ES-I3 (cell line): ENCODE results near the gene RASL12.
A peak's percentile ranks its signal among the peaks of the same experiment; 100 is the strongest.

Experiments used
- H3K36me3 ChIP-seq: 2 replicates; pipeline ENCODE4 v1.6.1; 2013; ENCODE audit warnings: mild to moderate bottlenecking, low read length, control low read depth, moderate library complexity; ENCODE audit not compliant: insufficient read depth
- H3K4me1 ChIP-seq: 2 replicates; pipeline ENCODE4 v1.6.1; 2013; ENCODE audit warnings: mild to moderate bottlenecking, control low read depth, low read length; ENCODE audit not compliant: insufficient read depth
- H3K9ac ChIP-seq: 2 replicates; pipeline ENCODE4 v1.6.1; 2013; ENCODE audit warnings: low read depth, mild to moderate bottlenecking, low read length, moderate library complexity
- H3K9me3 ChIP-seq: 2 replicates; pipeline ENCODE4 v1.6.1; 2013; ENCODE audit warnings: mild to moderate bottlenecking, low read length, moderate library complexity; ENCODE audit not compliant: control insufficient read depth, insufficient read depth

The RASL12 gene

GRCh38 chr15:65059369-65059750, 8.4 kb downstream of the RASL12 start:
- no peak overlapping the region for H3K9ac ChIP-seq
- H3K4me1 ChIP-seq: no peaks in the 10 kb centered on the region

GRCh38 chr15:65058394-65059368, 9.1 kb downstream of the RASL12 start:
- H3K4me1 ChIP-seq: no peaks in the 10 kb centered on the region
- no peaks in the 10 kb centered on the region for H3K9me3 ChIP-seq
- H3K36me3 ChIP-seq: no peaks in the 10 kb centered on the region; the same call in 1 of the 2 replicates
- H3K9ac ChIP-seq: no peak overlapping the region

More at GRCh38 chr15:65059369-65059750, 8.4 kb downstream of the RASL12 start:
- Histone ChIP-seq H3K9me3 (no peaks in the 10 kb centered on the region), H3K36me3 (no peaks in the 10 kb centered on the region; the same call in 1 of the 2 replicates)

GRCh38 chr15:65057549-65057940, 10.2 kb downstream of the RASL12 start:
- no peaks in the 10 kb centered on the region; the same call in 1 of the 2 replicates for H3K36me3 ChIP-seq
- no peaks in the 10 kb centered on the region for H3K4me1 ChIP-seq
- H3K9me3 ChIP-seq: no peaks in the 10 kb centered on the region
- H3K9ac ChIP-seq: no peak overlapping the region

GRCh38 chr15:65056868-65057548, 10.8 kb downstream of the RASL12 start:
- H3K36me3 ChIP-seq: no peaks in the 10 kb centered on the region; the same call in 1 of the 2 replicates
- no peaks in the 10 kb centered on the region for H3K4me1 ChIP-seq
- H3K9ac ChIP-seq: no peak overlapping the region

DNA sequence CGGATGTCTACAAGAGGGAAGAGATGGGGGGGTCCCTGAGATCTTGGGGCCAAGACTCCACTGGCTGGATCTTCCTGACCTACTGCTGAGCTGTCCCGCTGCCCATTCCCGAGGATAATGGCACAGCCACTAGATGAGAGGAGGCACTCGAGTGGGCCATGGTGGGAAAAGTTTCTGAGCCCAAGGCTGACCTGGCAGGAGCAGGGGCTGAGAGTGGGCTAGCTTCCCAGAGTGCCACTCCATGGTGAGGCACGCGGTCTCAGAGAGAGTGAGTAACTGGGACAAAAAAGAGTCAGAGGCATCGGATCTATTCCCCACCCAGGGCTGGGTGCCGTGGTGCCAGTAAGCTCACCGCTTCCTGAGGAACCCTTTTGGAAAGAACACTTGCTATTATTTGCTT, 11.7 kb downstream of the RASL12 start:
- Histone ChIP-seq H3K4me1 (no peaks in the 10 kb centered on the region), H3K36me3 (no peaks in the 10 kb centered on the region; the same call in 1 of the 2 replicates), H3K9ac (no peak overlapping the region), H3K9me3 (no peaks in the 10 kb centered on the region)

More at GRCh38 chr15:65056868-65057548, 10.8 kb downstream of the RASL12 start:
- no peaks in the 10 kb centered on the region for H3K9me3 ChIP-seq

DNA sequence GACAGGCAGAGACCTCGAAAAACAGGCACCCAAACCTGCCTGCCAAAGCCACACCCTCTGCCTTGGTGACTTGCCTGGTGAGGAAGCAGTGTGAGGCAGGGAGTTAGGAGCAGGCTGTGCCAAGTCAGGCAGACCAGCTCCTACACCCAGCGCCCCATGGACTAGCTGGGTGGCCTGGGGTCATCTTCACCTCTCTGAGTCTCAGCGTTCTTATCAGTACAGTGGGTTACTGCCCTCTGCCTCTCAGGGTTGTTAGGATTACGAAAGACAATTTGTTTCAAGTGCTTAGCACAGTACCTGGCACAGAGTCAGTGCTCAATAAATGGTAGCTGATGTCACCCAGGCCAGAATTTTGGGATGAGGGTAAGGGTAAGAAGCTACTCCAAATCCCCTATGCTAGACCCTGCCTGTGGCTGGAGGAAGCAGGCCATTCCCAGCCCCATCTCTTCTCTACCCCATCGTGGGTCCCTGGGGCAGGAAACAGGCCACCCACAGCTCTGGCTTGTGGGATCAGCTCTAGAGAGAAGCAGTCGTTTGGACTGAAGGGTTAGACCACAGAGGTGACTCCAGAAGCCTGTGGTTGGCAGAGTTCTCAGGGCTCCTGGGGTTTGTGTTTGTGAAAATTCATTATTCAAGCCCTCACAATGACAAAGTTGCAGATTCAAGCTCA, 12.5 kb downstream of the RASL12 start:
- Histone ChIP-seq H3K9me3 (no peaks in the 10 kb centered on the region), H3K4me1 (no peaks in the 10 kb centered on the region), H3K36me3 (no peaks in the 10 kb centered on the region; the same call in 1 of the 2 replicates), H3K9ac (no peak overlapping the region)

DNA sequence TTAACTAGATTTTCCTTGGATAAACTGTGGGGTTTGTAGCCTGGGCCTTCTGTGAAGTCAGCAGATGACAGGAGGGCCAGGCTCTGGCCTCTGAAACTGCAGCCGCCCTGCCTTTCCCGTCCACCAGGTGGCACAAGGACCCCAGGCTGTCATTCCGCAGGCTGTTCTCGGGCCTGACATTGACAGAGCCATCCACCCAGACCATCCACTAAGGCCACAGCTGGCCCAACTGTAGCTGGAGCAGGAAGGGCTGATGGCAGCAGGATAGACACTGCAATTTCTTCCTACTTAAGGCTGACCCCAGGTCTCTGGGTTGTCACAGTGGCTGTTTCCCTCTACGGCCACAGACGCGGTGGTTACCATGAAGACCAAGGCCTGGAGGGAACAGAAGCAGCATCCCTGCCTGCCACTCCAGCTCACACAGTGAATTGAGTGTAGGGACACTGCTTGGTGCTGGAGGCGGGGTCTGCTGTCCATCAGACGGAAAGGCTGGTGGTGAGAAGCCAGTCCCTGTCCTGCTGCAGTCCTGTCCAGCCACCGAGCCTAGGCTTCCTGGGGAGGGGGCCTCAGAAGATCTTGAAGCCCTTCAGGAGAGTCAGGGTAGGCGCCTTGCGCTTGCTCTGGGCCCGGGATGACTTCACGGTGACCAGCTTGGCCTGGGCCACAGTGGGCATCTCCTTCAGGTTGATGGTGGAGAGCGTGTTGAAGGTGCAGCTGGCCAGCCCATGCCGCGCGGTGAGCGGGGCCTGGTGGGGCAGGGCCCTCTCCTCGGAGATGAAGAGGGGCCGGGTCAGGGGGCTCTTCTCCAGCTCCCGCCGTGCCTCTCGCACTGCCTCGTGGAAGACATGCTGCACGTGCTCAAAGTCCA, 13.2 kb downstream of the RASL12 start:
- no peak overlapping the region for H3K9ac ChIP-seq
- no peaks in the 10 kb centered on the region for H3K4me1 ChIP-seq
- H3K9me3 ChIP-seq: no peaks in the 10 kb centered on the region
- no peaks in the 10 kb centered on the region; the same call in 1 of the 2 replicates for H3K36me3 ChIP-seq

DNA sequence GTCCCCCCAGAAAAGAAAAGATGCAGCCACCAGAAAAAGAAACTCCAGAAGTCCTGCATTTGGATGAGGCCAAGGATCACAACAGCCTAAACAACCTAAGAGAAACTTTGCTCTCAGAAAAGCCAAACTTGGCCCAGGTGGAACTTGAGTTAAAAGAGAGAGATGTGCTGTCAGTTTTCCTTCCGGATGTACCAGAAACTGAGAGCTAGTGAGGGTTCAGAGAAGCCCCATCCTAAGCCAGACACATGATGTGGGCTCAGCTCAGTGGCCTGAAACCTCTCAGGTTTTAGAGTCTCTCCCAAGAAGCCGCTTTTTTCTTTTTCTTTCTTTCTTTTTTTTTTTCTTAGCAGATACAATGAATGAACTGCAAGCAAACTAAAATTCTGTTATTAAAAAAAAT, 14.8 kb downstream of the RASL12 start:
- no peaks in the 10 kb centered on the region; the same call in 1 of the 2 replicates for H3K36me3 ChIP-seq
- H3K9me3 ChIP-seq: no peaks in the 10 kb centered on the region
- H3K4me1 ChIP-seq: no peaks in the 10 kb centered on the region
- no peak overlapping the region for H3K9ac ChIP-seq

DNA sequence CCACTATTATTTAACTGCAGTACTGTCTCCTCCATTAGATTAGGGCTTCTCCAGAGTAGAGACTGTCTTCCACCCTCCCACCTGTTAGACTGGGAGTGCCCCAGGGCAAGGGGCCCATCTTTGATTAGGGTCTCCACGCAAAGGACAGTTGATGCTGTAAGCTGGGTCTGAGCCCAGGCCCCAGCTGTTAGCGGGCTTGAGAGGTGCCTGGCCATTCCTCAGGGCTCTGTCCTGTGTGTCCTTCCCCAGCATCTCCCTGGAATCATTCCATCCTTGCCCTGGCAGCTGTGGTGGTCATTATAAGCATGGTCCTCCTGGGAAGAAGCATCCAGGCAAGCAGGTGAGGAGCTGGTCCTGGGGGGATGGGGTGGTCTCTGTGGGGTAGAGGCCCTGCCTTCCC, 16.5 kb downstream of the RASL12 start:
- no peaks in the 10 kb centered on the region for H3K4me1 ChIP-seq
- H3K36me3 ChIP-seq: no peaks in the 10 kb centered on the region
- H3K9ac ChIP-seq: no peak overlapping the region
- no peaks in the 10 kb centered on the region for H3K9me3 ChIP-seq

GRCh38 chr15:65050270-65050669, 17.5 kb downstream of the RASL12 start:
- Histone ChIP-seq H3K4me1 (no peaks in the 10 kb centered on the region), H3K9me3 (no peaks in the 10 kb centered on the region), H3K36me3 (no peaks in the 10 kb centered on the region), H3K9ac (no peak overlapping the region)

GRCh38 chr15:65049418-65049840, 18.4 kb downstream of the RASL12 start:
- peaks cover 3% of the 10 kb centered on the region; the same call in 1 of the 2 replicates for H3K4me1 ChIP-seq
- H3K9ac ChIP-seq: peak overlapping the region; percentile 1; the same call in 1 of the 2 replicates
- no peaks in the 10 kb centered on the region for H3K9me3 ChIP-seq
- no peaks in the 10 kb centered on the region for H3K36me3 ChIP-seq

DNA sequence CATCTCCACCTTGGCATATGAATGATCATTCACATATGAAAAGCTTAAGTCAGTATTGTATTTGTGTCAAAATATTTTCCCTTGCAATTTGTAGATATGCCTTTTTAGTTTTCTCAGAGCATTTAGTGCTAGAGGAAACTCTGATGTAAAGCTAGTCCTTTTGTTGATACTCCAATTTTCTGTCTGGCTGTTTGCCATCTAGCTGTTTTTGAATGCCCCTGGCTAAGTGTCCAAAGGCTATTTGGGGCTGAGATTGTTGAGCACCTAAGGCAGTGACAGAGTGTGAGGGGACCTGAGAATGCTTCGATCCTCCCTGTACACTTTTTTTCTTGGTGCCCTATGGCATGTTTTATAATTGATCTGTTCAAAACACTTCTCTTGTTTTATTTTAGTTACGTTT, 19.6 kb downstream of the RASL12 start:
- Histone ChIP-seq H3K9me3 (no peaks in the 10 kb centered on the region), H3K9ac (no peak overlapping the region), H3K36me3 (no peaks in the 10 kb centered on the region), H3K4me1 (peaks cover 3% of the 10 kb centered on the region; the same call in 1 of the 2 replicates)

DNA sequence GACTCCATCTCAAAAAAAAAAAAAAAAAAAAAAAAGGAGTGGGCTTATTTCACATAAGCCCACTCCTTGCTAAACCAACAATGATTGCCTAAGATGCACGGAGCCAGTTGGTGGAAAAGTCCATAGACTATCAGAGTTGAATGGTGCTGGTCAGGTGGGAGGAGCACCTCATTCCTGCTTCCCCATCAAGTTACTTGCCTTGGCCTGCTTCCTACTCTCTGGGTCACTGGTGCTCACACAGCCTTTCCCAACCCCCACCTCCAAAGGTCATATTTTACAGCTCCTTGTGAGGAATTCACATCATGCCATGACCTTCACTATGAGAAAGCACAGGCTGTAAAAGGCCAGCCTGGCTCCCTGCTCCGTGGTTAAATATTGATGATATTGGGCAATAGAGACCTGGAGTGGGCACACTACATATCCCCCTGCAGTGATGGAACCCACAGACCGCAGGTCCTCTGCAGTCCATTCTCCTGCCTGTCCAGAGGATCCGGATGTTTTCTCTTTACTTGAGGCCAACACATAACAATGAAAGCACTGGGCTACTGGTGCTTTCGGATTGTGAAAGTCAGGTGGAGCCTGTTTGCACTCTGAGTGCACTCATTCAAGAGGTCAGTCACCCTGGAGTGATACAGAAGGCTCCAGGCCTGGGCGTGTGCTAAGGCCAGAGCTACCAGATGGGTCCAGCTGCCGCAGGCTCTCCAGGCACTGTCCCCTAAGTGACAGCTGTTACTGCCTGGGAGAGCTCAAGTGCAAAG, 22.9 kb downstream of the RASL12 start, which contains the start of gene SLC51B:
SLC51B (plus strand) TSS at position 664 of the 758 bp plus-strand sequence. CDS start 4,618 bp downstream, outside the sequence.
- H3K9me3 ChIP-seq: no peaks in the 10 kb centered on the region
- H3K36me3 ChIP-seq: no peaks in the 10 kb centered on the region
- no peak within 1 kb of the TSS for H3K9ac ChIP-seq
- peaks cover 3% of the 10 kb centered on the region; the same call in 1 of the 2 replicates for H3K4me1 ChIP-seq
